WI38 (cell line): ENCODE results near the gene HPGD.

Source experiments
- H3K4me3 ChIP-seq: 2 replicates; pipeline ENCODE4 v1.5.1; 2011; ENCODE audit warnings: low read depth, mild to moderate bottlenecking, control low read depth, low read length
- TF ChIP-seq, protein P1 (sequence below): IDR thresholded peaks from 2 replicates; pipeline ENCODE4 v1.5.1; 2012; ENCODE audit warnings: low read depth, mild to moderate bottlenecking, control low read depth, low read length

Gene HPGD

GRCh38 chr4:174540175-174540574 lies 17.9 kb upstream of the HPGD start:
- no peak overlapping the region for H3K4me3 ChIP-seq
- TF ChIP-seq, protein P1, sequence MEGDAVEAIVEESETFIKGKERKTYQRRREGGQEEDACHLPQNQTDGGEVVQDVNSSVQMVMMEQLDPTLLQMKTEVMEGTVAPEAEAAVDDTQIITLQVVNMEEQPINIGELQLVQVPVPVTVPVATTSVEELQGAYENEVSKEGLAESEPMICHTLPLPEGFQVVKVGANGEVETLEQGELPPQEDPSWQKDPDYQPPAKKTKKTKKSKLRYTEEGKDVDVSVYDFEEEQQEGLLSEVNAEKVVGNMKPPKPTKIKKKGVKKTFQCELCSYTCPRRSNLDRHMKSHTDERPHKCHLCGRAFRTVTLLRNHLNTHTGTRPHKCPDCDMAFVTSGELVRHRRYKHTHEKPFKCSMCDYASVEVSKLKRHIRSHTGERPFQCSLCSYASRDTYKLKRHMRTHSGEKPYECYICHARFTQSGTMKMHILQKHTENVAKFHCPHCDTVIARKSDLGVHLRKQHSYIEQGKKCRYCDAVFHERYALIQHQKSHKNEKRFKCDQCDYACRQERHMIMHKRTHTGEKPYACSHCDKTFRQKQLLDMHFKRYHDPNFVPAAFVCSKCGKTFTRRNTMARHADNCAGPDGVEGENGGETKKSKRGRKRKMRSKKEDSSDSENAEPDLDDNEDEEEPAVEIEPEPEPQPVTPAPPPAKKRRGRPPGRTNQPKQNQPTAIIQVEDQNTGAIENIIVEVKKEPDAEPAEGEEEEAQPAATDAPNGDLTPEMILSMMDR = no peak

DNA sequence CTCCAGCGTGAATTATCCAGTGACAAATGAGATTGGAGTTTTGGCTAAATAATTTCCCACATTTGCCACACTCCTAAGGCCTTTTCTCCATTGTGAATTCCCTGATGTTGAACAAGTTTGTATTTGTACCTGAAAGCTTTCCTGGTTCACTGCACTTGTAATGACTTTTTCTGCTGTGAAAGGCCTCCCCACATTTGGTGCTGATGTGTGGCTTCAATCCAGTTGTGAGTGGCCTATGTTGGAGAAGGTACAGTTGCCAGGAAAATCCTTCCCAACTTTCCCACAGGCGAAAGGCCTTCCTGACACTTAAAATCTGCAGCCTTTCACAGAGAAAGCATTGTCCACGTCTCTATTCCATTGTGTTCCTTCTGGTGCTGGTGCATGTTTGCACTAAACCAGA lies 17.3 kb upstream of the HPGD start:
- H3K4me3 ChIP-seq = no peak overlapping the region
- TF ChIP-seq, protein P1 = no peak

DNA sequence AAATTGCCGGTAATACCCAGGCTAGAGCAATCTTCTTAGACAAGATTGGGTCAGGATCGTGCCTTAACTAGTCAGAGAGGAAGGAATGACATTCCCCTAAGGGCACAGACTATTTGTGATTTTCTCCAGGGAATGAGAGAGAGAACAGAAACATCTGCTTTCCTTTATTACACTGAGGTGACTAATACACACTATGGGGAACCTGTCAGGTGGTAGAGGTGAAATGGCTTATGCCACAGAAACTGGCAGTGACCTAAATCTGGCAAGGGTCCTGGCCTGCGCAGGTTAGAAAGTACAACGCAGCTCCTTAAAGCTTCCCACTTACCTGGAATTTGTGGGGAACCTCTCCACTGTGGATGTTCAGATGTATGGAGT lies 16.6 kb upstream of the HPGD start:
- H3K4me3 ChIP-seq = no peak overlapping the region
- TF ChIP-seq, protein P1 = no peak

DNA sequence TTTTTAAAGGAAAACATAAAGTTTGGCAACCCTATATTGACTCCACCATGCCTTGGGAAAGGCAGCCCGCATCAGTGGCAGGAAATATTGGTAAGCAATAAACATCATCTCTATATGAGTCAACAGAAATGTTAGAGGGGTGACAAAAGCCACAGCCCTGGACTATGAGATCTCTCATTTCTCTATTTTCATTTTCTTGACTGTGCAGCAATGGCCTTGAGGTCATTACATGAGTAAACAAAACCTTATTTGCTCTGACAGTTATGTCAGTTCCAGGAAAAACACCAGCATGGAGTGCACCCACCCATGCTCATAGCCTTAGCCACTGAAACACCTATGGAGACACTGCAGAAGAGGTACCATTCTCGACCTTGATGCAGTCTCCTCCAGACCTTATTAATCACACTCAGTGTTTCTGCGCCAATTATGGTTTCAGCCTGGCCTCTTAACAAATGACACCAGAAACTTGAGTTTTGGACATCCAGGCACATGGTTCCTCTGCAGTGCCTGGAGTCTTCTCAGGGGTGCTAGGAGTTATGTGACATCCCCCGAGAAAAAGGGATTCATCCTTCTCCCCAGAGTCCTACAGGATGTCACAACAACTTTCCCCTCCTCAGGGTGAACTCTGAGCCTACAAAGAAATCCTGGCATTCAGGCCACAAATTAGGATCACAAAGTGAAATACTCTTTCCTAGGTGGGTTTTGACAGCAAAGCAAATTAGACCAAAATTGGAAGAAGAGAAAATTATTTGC lies 16.0 kb upstream of the HPGD start:
- no peak overlapping the region for H3K4me3 ChIP-seq
- TF ChIP-seq, protein P1 = no peak

DNA sequence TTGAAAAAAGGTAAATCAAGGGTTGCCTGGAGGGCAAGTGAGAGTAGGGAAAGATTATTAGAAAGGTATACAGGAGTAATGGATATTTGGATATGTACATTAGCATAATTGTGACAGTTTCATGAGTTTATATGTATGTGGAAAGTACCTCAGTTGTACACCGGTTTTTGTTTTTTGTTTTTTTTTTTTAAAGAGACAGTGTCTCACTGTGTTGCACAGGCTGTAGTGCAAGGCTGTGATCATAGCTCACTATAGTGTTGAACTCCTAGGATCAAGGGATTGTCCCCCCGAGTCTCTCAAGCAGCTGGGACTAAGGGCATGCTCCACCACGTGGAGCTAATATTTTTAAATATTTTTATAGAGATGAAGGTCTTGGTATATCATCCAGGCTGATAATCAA lies 15.3 kb upstream of the HPGD start:
- TF ChIP-seq, protein P1 = no peak
- no peak overlapping the region for H3K4me3 ChIP-seq

DNA sequence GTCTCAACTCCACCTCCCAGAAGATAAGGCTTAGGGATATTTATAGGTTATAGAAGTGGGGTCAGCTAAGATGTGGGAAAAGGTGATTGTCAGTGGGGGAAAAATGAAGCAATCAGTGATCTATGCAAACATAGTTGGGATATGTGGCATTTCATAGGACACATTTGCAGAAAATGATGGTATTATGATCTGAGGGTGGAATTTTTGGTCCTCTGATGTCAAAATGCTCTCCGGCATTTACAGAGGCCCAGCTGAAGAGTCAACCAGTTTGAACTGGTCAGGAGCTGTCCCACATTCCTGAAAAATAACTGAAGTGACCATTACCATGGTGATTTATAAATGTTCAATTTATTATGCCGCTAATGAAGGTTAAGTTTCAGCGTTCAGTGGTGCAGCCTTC lies 12.2 kb upstream of the HPGD start:
- no peak overlapping the region for H3K4me3 ChIP-seq
- TF ChIP-seq, protein P1 = no peak

GRCh38 chr4:174532445-174532844 lies 10.2 kb upstream of the HPGD start:
- TF ChIP-seq, protein P1 = no peak
- no peak overlapping the region for H3K4me3 ChIP-seq
